ENCODE results near the gene RPS16.

Gene RPS16

DNA sequence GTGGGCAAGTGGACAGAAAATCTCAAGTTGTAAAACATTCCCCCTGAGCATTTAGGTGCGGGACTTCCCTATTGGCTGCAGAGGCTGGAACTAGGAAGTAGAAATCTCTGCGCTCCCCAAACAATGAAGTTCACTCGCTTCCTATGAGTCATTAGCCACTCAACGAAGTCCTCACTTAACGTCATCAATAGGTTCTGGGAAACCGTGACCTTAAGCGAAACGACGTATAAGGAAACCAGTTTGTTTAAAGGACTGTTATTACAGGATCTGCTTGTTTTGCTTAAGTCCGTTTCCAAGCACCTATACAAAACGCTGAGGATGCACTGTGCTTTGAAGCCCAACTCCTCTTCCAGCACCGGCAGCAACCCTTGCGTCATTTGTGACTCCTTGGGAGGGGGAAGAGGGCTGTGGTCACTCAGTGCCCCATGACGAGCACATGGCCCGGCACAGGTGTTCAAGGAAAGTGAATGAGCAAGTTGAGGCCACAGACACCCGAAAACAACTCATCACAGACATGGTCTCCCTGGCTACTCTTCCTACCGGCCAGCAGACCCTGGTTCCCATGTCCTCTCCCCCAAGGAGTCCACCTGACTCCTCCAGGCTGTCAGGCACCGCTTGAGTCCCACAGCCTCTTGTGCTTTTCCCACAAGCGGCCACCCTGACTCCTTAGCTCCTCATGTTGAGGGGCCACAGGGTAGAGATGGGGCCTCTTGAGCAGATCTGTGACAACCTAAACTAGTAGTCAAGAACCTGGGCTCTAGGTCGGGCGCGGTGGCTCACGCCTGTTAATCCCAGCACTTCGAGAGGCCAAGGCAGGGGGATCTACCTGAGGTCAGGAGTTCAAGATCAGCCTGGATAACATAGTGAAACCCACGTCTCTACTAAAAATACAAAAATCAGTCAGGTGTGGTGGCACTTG, 4.8 kb downstream of the RPS16 start (continued):
- TF ChIP-seq, protein P1, sequence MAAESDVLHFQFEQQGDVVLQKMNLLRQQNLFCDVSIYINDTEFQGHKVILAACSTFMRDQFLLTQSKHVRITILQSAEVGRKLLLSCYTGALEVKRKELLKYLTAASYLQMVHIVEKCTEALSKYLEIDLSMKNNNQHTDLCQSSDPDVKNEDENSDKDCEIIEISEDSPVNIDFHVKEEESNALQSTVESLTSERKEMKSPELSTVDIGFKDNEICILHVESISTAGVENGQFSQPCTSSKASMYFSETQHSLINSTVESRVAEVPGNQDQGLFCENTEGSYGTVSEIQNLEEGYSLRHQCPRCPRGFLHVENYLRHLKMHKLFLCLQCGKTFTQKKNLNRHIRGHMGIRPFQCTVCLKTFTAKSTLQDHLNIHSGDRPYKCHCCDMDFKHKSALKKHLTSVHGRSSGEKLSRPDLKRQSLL (tag by site-specific recombination; IDR thresholded peaks at IDR 0.05), result peak; percentile 62; the same call in 1 of the 2 replicates
- TF ChIP-seq ZNF544 (tag by site-specific recombination; IDR thresholded peaks at IDR 0.05), result no peak
- no peak; the same call in 1 of the 2 replicates for TF ChIP-seq ZNF2 (tag by site-specific recombination; IDR thresholded peaks at IDR 0.05)
- no peak for TF ChIP-seq ZNF785 (tag by site-specific recombination; IDR thresholded peaks at IDR 0.05)
- no peak for TF ChIP-seq ZNF514 (tag by site-specific recombination; IDR thresholded peaks at IDR 0.05)
- TF ChIP-seq TRIM28 (IDR thresholded peaks at IDR 0.05; ENCODE audit: borderline replicate concordance, low read length), result no peak
- no peak for TF ChIP-seq ZNF654 (tag by site-specific recombination; IDR thresholded peaks at IDR 0.05; ENCODE audit: low read depth)
- no peak for TF ChIP-seq ZFP3 (tag by site-specific recombination; IDR thresholded peaks at IDR 0.05; ENCODE audit: low read depth)
- TF ChIP-seq ZNF560 (tag by site-specific recombination; IDR thresholded peaks at IDR 0.05; ENCODE audit: borderline replicate concordance), result no peak
- peak; percentile 71 for TF ChIP-seq GLIS2 (tag by site-specific recombination; IDR thresholded peaks at IDR 0.05)
- peak; percentile 88 for TF ChIP-seq ZNF660 (tag by site-specific recombination; IDR thresholded peaks at IDR 0.05)

DNA sequence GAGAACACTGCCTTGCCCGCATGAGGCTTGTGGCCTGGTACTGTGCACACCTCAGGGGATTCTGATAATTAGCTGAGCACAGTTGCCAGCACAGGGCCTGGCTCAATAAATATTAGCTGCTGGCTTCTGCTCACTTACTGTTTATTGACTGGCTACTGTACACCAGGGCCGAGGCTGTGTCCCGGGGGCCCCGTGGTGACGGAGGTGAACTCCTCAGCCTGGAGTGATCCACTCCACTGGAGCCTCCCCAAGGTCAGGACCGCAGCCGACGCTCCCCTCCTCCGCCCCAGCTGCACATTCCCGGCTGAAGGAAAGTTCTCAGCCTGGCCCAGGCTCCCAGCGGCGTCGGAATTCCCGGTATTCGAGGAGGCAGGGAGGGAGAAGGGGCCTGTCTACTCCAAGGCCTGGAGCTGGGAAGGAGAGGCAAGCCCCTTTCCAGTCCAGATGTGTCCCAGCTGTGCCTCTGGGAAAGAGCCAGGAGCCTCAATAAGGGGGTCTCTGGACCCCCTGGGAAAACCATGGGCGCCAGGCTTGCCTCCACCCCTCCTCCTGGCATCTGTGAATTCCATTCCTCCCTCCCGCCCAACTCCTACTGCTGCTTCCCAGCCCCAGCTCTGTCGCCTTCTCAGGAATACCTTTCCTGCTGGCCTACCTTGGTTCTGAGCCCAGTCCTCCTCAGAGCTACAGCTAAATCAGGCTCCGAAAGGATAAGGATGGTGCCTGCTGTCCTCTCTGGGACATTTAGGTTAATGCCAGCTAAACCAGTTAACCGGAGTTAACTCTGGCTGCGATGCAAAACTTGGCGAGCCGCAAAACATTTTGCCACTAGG, 7.3 kb downstream of the RPS16 start:
- H3K4me1 ChIP-seq (ENCODE audit: control insufficient read depth, insufficient read depth, low read length), result peaks cover 10% of the 10 kb centered on the region
- no peak overlapping the region for H3K4me3 ChIP-seq (ENCODE audit: low read depth, low read length)
- peak overlapping the region; percentile 40; the same call in 1 of the 2 replicates for H3K27ac ChIP-seq (ENCODE audit: extremely low read depth, low read depth, low read length)
- H3K36me3 ChIP-seq (ENCODE audit: control insufficient read depth in 2 of 2, insufficient read depth in 1 of 2, low read length in 2 of 2), result peaks cover 38 to 39% of the 10 kb centered on the region in 2 experiments
- no peaks in the 10 kb centered on the region for H3K9me3 ChIP-seq (ENCODE audit: control insufficient read depth, insufficient read depth, low read depth, low read length)
- POLR2A ChIA-PET, result interaction anchor here (0.6 to 13.3 kb wide), 11 partner anchors 7 to 86 kb away, joined by 3 to 255 read pairs (median 13); partner anchors contain the start of genes MED29, PAF1, RPS16 and SAMD4B
- CTCF ChIA-PET, result interaction anchor here (0.6 to 4.2 kb wide), 13 partner anchors 10 to 1172 kb away, joined by 3 to 20 read pairs (median 4); partner anchors contain the start of genes EID2B, PLEKHG2 and TIMM50
- TF ChIP-seq ZNF544 (tag by site-specific recombination; IDR thresholded peaks at IDR 0.05) (no peak), ZNF530 (tag by site-specific recombination; IDR thresholded peaks at IDR 0.05; ENCODE audit: low read depth) (no peak), MZF1 (tag by site-specific recombination; IDR thresholded peaks at IDR 0.05; ENCODE audit: borderline replicate concordance) (no peak), ZNF747 (tag by site-specific recombination; IDR thresholded peaks at IDR 0.05) (no peak), ZNF174 (tag by site-specific recombination; IDR thresholded peaks at IDR 0.05) (no peak), ZNF433 (tag by site-specific recombination; IDR thresholded peaks at IDR 0.05; ENCODE audit: low read depth) (no peak), ZNF843 (tag by site-specific recombination; IDR thresholded peaks at IDR 0.05) (no peak), ZNF529 (tag by site-specific recombination; IDR thresholded peaks at IDR 0.05; ENCODE audit: insufficient replicate concordance) (no peak), ZNF521 (tag by site-specific recombination; IDR thresholded peaks at IDR 0.05) (no peak), SCRT1 (tag by site-specific recombination; IDR thresholded peaks at IDR 0.05; ENCODE audit: borderline replicate concordance) (no peak), GLIS2 (tag by site-specific recombination; IDR thresholded peaks at IDR 0.05) (peak; percentile 57), ZNF10 (tag by site-specific recombination; IDR thresholded peaks at IDR 0.05) (no peak), ZNF391 (tag by site-specific recombination; IDR thresholded peaks at IDR 0.05; ENCODE audit: borderline replicate concordance, low read depth) (no peak), ZSCAN23 (tag by site-specific recombination; IDR thresholded peaks at IDR 0.05) (no peak)
- TF ChIP-seq, protein P2, sequence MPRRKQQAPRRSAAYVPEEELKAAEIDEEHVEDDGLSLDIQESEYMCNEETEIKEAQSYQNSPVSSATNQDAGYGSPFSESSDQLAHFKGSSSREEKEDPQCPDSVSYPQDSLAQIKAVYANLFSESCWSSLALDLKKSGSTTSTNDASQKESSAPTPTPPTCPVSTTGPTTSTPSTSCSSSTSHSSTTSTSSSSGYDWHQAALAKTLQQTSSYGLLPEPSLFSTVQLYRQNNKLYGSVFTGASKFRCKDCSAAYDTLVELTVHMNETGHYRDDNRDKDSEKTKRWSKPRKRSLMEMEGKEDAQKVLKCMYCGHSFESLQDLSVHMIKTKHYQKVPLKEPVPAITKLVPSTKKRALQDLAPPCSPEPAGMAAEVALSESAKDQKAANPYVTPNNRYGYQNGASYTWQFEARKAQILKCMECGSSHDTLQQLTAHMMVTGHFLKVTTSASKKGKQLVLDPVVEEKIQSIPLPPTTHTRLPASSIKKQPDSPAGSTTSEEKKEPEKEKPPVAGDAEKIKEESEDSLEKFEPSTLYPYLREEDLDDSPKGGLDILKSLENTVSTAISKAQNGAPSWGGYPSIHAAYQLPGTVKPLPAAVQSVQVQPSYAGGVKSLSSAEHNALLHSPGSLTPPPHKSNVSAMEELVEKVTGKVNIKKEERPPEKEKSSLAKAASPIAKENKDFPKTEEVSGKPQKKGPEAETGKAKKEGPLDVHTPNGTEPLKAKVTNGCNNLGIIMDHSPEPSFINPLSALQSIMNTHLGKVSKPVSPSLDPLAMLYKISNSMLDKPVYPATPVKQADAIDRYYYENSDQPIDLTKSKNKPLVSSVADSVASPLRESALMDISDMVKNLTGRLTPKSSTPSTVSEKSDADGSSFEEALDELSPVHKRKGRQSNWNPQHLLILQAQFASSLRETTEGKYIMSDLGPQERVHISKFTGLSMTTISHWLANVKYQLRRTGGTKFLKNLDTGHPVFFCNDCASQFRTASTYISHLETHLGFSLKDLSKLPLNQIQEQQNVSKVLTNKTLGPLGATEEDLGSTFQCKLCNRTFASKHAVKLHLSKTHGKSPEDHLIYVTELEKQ (tag by site-specific recombination; IDR thresholded peaks at IDR 0.05; ENCODE audit: borderline replicate concordance), result no peak
- TF ChIP-seq, protein P3, sequence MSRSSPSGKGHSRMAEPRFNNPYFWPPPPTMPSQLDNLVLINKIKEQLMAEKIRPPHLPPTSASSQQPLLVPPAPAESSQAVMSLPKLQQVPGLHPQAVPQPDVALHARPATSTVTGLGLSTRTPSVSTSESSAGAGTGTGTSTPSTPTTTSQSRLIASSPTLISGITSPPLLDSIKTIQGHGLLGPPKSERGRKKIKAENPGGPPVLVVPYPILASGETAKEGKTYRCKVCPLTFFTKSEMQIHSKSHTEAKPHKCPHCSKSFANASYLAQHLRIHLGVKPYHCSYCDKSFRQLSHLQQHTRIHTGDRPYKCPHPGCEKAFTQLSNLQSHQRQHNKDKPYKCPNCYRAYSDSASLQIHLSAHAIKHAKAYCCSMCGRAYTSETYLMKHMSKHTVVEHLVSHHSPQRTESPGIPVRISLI (tag by site-specific recombination; IDR thresholded peaks at IDR 0.05), result no peak
- TF ChIP-seq, protein P4, sequence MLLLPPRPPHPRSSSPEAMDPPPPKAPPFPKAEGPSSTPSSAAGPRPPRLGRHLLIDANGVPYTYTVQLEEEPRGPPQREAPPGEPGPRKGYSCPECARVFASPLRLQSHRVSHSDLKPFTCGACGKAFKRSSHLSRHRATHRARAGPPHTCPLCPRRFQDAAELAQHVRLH (tag by site-specific recombination; IDR thresholded peaks at IDR 0.05), result no peak
